H1 (cell line): ENCODE data around the gene CENPC. TPM values are rescaled to one million over a fixed set of nuclear protein-coding genes. Genes with fewer than 3 reads are reported as not detected.

Experiments used
- CTCF ChIA-PET: fragments of 300-600 bp; sonication (Branson Sonifier 250); formaldehyde crosslinking; loops from one replicate; lab custom pipeline; 2021; ENCODE audit not compliant: partially characterized antibody; lab: Charles Lee
- POLR2A ChIA-PET: fragments of 300-600 bp; sonication (Branson Sonifier 250); formaldehyde crosslinking; loops from one replicate; lab custom pipeline; 2021; ENCODE audit warnings: inconsistent platforms; ENCODE audit not compliant: partially characterized antibody; lab: Charles Lee
- DNase-seq, 2 experiments: peaks; one replicate each; pipeline versions ENCODE4 v3.0.0 to v3.0.0-alpha.2; 2010 to 2022; ENCODE audit warnings: low spot score in 2 of 2, low read depth in 1 of 2, mixed read lengths in 1 of 2
- FAIRE-seq: peaks from 2 replicates; lab custom pipeline; 2011; peaks lifted over from hg19 to GRCh38; lab: Jason Lieb, UNC
- H2AFZ ChIP-seq: 2 replicates; pipeline ENCODE4 v1.8.1; 2012; ENCODE audit warnings: low read length, inconsistent platforms
- H2AK5ac ChIP-seq: 2 replicates; pipeline ENCODE4 v1.6.1; 2013; ENCODE audit warnings: low read depth, low read length
- H2BK120ac ChIP-seq: replicated peaks from 2 replicates; pipeline ENCODE3; 2013; ENCODE audit warnings: low read depth, low read length, inconsistent platforms
- H2BK12ac ChIP-seq: 2 replicates; pipeline ENCODE4 v1.6.1; 2013; ENCODE audit warnings: low read depth, low read length
- H2BK15ac ChIP-seq: 2 replicates; pipeline ENCODE4 v1.6.1; 2013; ENCODE audit warnings: low read length
- H2BK20ac ChIP-seq: 2 replicates; pipeline ENCODE4 v1.6.1; 2013; ENCODE audit warnings: low read length
- H2BK5ac ChIP-seq: 2 replicates; pipeline ENCODE4 v1.6.1; 2013; ENCODE audit warnings: low read depth, low read length
- H3K14ac ChIP-seq: 2 replicates; pipeline ENCODE4 v1.6.1; 2013; ENCODE audit warnings: inconsistent platforms; ENCODE audit not compliant: insufficient read length
- H3K18ac ChIP-seq: 2 replicates; pipeline ENCODE4 v1.6.1; 2013; ENCODE audit warnings: low read length; ENCODE audit errors: extremely low read depth
- H3K23ac ChIP-seq: 2 replicates; pipeline ENCODE4 v1.6.1; 2013; ENCODE audit warnings: inconsistent platforms; ENCODE audit not compliant: insufficient read length
- H3K23me2 ChIP-seq: 2 replicates; pipeline ENCODE4 v1.6.1; 2013; ENCODE audit warnings: low read depth, low read length
- H3K27ac ChIP-seq: 2 replicates; pipeline ENCODE4 v1.6.1; 2011; ENCODE audit warnings: low read depth, low read length, inconsistent platforms
- H3K27me3 ChIP-seq, 4 experiments: replicated peaks in 1 of 4; 1 replicate in 1 of 4; 2 replicates in 3 of 4; pipeline versions ENCODE4 v1.6.1 to v1.8.1; 2011 to 2013; ENCODE audit warnings: low read length in 3 of 4, mild to moderate bottlenecking in 3 of 4, inconsistent platforms in 2 of 4, mixed read lengths in 2 of 4, moderate library complexity in 1 of 4; ENCODE audit not compliant: control insufficient read depth in 3 of 4, insufficient read depth in 3 of 4; ENCODE audit errors: extremely low read depth in 1 of 4
- H3K36me3 ChIP-seq, 4 experiments: 2 replicates each; pipeline versions ENCODE4 v1.6.1 to v1.8.1; 2011 to 2013; ENCODE audit warnings: mild to moderate bottlenecking in 4 of 4, low read length in 3 of 4, moderate library complexity in 2 of 4, control low read depth in 1 of 4, inconsistent platforms in 1 of 4; ENCODE audit not compliant: insufficient read depth in 4 of 4, control insufficient read depth in 2 of 4
- H3K4ac ChIP-seq: replicated peaks from 2 replicates; pipeline ENCODE3; 2013; ENCODE audit warnings: low read length, low read depth, mixed read lengths, inconsistent platforms; ENCODE audit not compliant: insufficient read length
- H3K4me1 ChIP-seq, 4 experiments: replicated peaks in 1 of 4; 1 replicate in 1 of 4; 2 replicates in 3 of 4; pipeline versions ENCODE4 v1.6.1 to v1.8.1; 2011 to 2013; ENCODE audit warnings: low read length in 3 of 4, inconsistent platforms in 2 of 4, mixed read lengths in 1 of 4; ENCODE audit not compliant: insufficient read depth in 4 of 4, control insufficient read depth in 3 of 4
- H3K4me2 ChIP-seq, 2 experiments: 2 replicates each; pipeline versions ENCODE4 v1.6.1 to v1.8.1; 2011 to 2013; ENCODE audit warnings: low read depth in 2 of 2, low read length in 2 of 2, control low read depth in 1 of 2, inconsistent platforms in 1 of 2, mild to moderate bottlenecking in 1 of 2; ENCODE audit not compliant: insufficient read depth in 1 of 2
- H3K4me3 ChIP-seq, 4 experiments: fragments of 200-600, 300-600 bp in 1 of 4; sonication (generic), shearing (Covaris generic), sonication (Bioruptor Twin) in 1 of 4; 2 replicates each; pipeline versions ENCODE4 v1.5.1 to v1.8.1; 2011 to 2016; ENCODE audit warnings: low read length in 4 of 4, low read depth in 3 of 4, control low read depth in 2 of 4, inconsistent platforms in 2 of 4, mild to moderate bottlenecking in 2 of 4, mixed read lengths in 1 of 4, moderate library complexity in 1 of 4; ENCODE audit not compliant: insufficient read depth in 2 of 4; ENCODE audit errors: extremely low read depth in 1 of 4
- H3K56ac ChIP-seq: replicated peaks from 2 replicates; pipeline ENCODE3; 2013; ENCODE audit warnings: low read depth, mild to moderate bottlenecking, mixed read lengths, low read length, inconsistent platforms; ENCODE audit not compliant: insufficient read length
- H3K79me1 ChIP-seq: 2 replicates; pipeline ENCODE4 v1.6.1; 2013; ENCODE audit warnings: low read depth, low read length, control low read depth
- H3K79me2 ChIP-seq, 2 experiments: 2 replicates each; pipeline versions ENCODE4 v1.6.1 to v1.8.1; 2012 to 2013; ENCODE audit warnings: low read length in 2 of 2, mild to moderate bottlenecking in 2 of 2, inconsistent platforms in 1 of 2; ENCODE audit not compliant: insufficient read depth in 2 of 2, control insufficient read depth in 1 of 2
- H3K9ac ChIP-seq, 4 experiments: replicated peaks in 1 of 4; 1 replicate in 1 of 4; 2 replicates in 3 of 4; pipeline versions ENCODE4 v1.6.1 to v1.8.1; 2011 to 2013; ENCODE audit warnings: low read depth in 3 of 4, low read length in 3 of 4, control low read depth in 2 of 4, mild to moderate bottlenecking in 2 of 4, moderate library complexity in 2 of 4, inconsistent platforms in 1 of 4; ENCODE audit errors: extremely low read depth in 1 of 4
- H3K9me3 ChIP-seq, 2 experiments: 2 replicates each; pipeline versions ENCODE4 v1.6.1 to v1.8.1; 2012 to 2013; ENCODE audit warnings: mild to moderate bottlenecking in 2 of 2, moderate library complexity in 2 of 2, control low read depth in 1 of 2, inconsistent platforms in 1 of 2, low read depth in 1 of 2, low read length in 1 of 2, mixed read lengths in 1 of 2; ENCODE audit not compliant: insufficient read depth in 2 of 2
- H4K20me1 ChIP-seq, 2 experiments: replicated peaks in 1 of 2; 2 replicates each; pipeline versions ENCODE3 to v1.8.1; 2011 to 2013; ENCODE audit warnings: inconsistent platforms in 2 of 2, low read length in 2 of 2, mild to moderate bottlenecking in 1 of 2; ENCODE audit not compliant: insufficient read depth in 2 of 2, control insufficient read depth in 1 of 2
- H4K5ac ChIP-seq: 2 replicates; pipeline ENCODE4 v1.6.1; 2013; ENCODE audit warnings: low read length, low read depth, mixed read lengths, inconsistent platforms; ENCODE audit not compliant: insufficient read length
- H4K8ac ChIP-seq: 2 replicates; pipeline ENCODE4 v1.8.0; 2013; ENCODE audit warnings: mild to moderate bottlenecking, moderate library complexity, low read length, inconsistent platforms; ENCODE audit not compliant: insufficient read depth; ENCODE audit errors: extremely low read depth
- H4K91ac ChIP-seq: replicated peaks from 2 replicates; pipeline ENCODE3; 2013; ENCODE audit warnings: low read length, mixed read lengths, inconsistent platforms; ENCODE audit not compliant: insufficient read length
- HDAC6 ChIP-seq: IDR thresholded peaks from one replicate; pipeline ENCODE4 v1.7.1; 2012; ENCODE audit warnings: low read depth, mild to moderate bottlenecking, inconsistent platforms, low read length, moderate library complexity
- KDM1A ChIP-seq: fragments of 200-600, 300-600 bp; sonication (generic); IDR thresholded peaks from 2 replicates; pipeline ENCODE4 v1.7.1; 2016; ENCODE audit warnings: mild to moderate bottlenecking, low read length, borderline replicate concordance
- WGBS, 2 experiments: shearing (Covaris generic) in 1 of 2; methylation state at CpG; one replicate each; pipeline versions ENCODE4 v1.1.6 to v1.1.7; 2013 to 2015; ENCODE audit warnings: low lambda C conversion rate in 2 of 2, mixed read lengths in 2 of 2, inconsistent platforms in 1 of 2, low coverage in 1 of 2, missing lambda C conversion rate in 1 of 2; ENCODE audit not compliant: insufficient replicate concordance in 2 of 2, insufficient coverage in 1 of 2, insufficient read length in 1 of 2; ENCODE audit errors: extremely low coverage in 1 of 2, missing lambda C conversion rate in 1 of 2; 5-methylcytosine and 5-hydroxymethylcytosine counted together
- polyA plus RNA-seq, 7 experiments: library from polyadenylated mRNA; depleted of rRNA in 3 of 7; stranded (reverse) in 5 of 7; unstranded in 2 of 7; fragments of >200 nt in 5 of 7; fragments of 200-250 nt in 2 of 7; gene quantifications; 1 replicate in 5 of 7; 2 replicates in 1 of 7; 4 replicates in 1 of 7; pipeline versions ENCODE4 v1.2.1 to v1.2.3, GENCODE V29; 2011 to 2013; ENCODE audit warnings: missing spikeins in 2 of 7, mixed read lengths in 2 of 7
- total RNA-seq: library from RNA; stranded (reverse); fragmentation: NEBNext Ultra II Directional; extraction: Animal tissue kit (Norgen Biotek cat#: 25700); gene quantifications from 2 replicates; pipeline ENCODE4 v1.2.1, GENCODE V29; 2021

Gene CENPC
- total and polyA plus RNA-seq, 2 of the 8 experiments (the other 6 are each of a cell fraction or from before 2014, with no cell fraction given): 2.8 to 15.7 TPM

GRCh38 chr4:67447873-67448272 lies 97.4 kb downstream of the CENPC start:
- Histone ChIP-seq H3K79me2 (no peaks in the 10 kb centered on the region), H3K79me1 (no peaks in the 10 kb centered on the region), H3K4ac (no peak overlapping the region), H4K91ac (no peak overlapping the region), H4K8ac (no peak overlapping the region), H2BK120ac (no peak overlapping the region), H3K4me1 (no peaks in the 10 kb centered on the region), H3K4me3 (no peak overlapping the region), H3K9me3 (no peaks in the 10 kb centered on the region), H2BK15ac (no peak overlapping the region), H3K27me3 (no peaks in the 10 kb centered on the region), H2BK12ac (no peak overlapping the region), H3K56ac (no peak overlapping the region), H3K9ac (no peak overlapping the region), H2AK5ac (no peak overlapping the region), H3K36me3 (no peaks in the 10 kb centered on the region), H3K23me2 (no peaks in the 10 kb centered on the region), H3K14ac (no peak overlapping the region), H3K23ac (no peak overlapping the region), H2BK5ac (no peak overlapping the region), H4K5ac (no peak overlapping the region), H3K18ac (no peak overlapping the region), H3K27ac (no peak overlapping the region), H3K4me2 (no peak overlapping the region), H2AFZ (no peak overlapping the region), H2BK20ac (no peak overlapping the region), H4K20me1 (no peaks in the 10 kb centered on the region)
- ChIA-PET POLR2A (interaction anchor here (0.7 kb wide), 1 partner anchor 14 kb away, joined by 3 read pairs; no protein-coding TSS in a partner anchor), CTCF (no interaction called here)
- WGBS, 2 experiments: 90% methylated on average over 1 of the region's 1 CpG; no CpG with 5 or more reads in 1 of the 2 experiments
- no peak for FAIRE-seq
- DNase-seq: no peak
- no peak for TF ChIP-seq HDAC6
- TF ChIP-seq KDM1A: 0 out of 2 replicates have a peak, but pooled peaks have one; percentile 23
